GM18508 (cell line): Measurements from ENCODE around the gene DHRS7C.

Experiments used
- ATAC-seq: cut with Tn5 transposase; IDR thresholded peaks from one replicate; pipeline ENCODE4 v1.9.1; 2021; ENCODE audit warnings: moderate number of reproducible peaks; ENCODE audit not compliant: insufficient read depth, unreplicated experiment

The DHRS7C gene

GRCh38 chr17:9767432-9767991, 23.9 kb downstream of the DHRS7C start:
- no peak for ATAC-seq

GRCh38 chr17:9766970-9767369, 24.4 kb downstream of the DHRS7C start:
- ATAC-seq: no peak

- ATAC-seq: no peak
These were observed 26.1 kb downstream of the DHRS7C start for GRCh38 chr17:9765322-9765721.

DNA sequence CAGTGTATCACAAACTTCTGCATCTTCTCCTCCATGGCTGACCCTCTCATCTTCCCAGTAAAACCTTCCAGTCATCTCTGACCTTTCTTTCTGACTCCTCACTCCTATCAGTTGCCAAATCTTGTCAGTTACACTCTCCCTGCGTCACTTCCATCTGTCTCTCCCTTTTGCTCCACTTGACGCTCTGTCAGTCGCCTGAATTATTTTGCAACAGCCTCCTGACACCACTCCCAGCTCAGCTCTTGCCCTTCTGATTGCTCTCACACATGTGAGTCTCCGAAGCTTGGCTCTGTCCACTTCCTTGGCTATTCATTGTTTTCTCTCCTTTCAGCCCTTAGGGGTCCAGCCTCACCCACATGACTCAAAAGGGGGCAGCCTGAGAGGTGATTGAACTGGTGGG, 27.7 kb downstream of the DHRS7C start:
- ATAC-seq: no peak

- no peak for ATAC-seq
These were observed 31.1 kb downstream of the DHRS7C start for GRCh38 chr17:9760266-9760665.

DNA sequence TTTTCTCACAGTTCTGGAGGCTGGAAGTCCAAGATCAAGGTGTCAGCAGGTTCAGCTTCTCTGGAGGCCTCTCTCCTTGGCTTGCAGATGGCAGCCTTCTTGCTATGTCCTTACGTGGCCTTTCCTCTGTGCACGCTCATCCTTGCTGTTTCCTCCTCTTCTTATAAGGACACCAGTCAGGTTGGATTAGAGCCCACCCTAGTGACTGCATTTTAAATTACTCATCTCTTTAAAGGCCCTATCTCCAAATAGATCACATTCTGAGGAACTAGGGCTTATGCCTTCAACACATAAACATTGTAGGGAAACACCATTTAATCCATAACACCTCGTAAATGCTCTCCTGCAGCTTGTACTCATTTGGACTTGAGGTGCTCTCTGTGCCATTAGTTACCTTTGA, 36.3 kb downstream of the DHRS7C start:
- ATAC-seq: no peak

GRCh38 chr17:9750524-9750923, 40.9 kb downstream of the DHRS7C start:
- ATAC-seq: no peak

- ATAC-seq: no peak
These were observed 61.5 kb downstream of the DHRS7C start for GRCh38 chr17:9729735-9730420.

DNA sequence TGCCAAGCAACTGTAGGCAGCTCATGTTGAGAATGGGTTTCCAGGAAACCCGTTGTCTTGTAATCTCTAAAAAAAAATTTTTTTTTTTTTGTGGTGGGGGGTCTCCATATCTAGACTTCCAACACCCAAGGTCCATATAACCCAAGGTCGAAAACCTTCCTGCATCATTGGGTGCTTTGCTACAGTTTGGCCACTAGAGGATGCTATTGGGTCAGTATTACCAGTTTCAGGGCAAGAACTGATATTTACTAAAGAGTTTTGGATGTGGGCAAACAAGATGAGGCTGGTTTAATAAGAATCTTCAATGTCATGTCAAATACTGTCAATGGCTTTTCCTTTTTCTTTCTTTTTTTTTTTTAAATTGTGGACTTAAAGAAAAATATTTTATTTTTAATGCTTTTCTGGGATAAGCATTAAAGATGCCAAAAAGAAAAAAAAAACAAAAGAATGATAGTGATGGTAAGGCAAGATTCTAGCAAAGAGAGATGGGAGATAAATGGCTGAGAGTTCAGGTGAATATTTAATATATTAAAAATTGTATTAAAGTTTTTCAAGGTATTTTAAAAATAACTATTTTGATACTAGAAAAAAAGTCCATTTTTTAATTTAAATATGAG, 62.2 kb downstream of the DHRS7C start:
- ATAC-seq: no peak

- ATAC-seq: no peak
These were observed 62.8 kb downstream of the DHRS7C start for GRCh38 chr17:9728564-9728963.

DNA sequence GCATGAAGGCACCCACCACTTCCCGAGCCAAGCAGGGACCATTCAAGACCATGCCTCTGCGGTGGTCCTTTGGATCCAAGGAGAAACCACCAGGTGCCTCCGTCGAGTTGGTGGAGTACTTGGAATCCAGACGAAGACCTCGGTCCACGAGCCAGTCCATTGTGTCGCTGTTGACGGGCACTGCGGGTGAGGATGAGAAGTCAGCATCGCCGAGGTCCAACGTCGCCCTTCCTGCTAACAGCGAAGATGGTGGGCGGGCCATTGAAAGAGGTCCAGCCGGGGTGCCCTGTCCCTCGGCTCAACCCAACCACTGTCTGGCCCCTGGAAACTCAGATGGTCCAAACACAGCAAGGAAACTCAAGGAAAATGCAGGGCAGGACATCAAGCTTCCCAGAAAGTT, 63.4 kb downstream of the DHRS7C start:
- no peak for ATAC-seq

DNA sequence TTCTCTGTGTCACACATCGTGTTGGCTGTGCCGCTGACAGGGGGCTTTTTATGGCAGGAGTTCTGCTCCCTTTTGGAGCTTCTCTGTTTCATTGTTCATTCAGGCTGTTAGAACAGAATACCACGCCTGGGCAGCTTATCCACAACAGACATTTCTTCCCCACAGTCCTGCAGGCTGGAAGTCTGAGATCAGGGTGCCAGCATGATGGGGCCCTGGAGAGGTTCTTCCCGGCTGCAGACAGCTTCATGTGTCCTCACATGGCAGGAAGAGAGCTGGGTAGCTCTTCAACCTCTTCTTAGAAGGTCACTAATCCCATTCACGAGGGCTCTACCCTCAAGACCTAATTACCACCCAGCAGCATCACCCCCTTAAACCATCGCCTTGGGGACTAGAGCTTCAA, 65.1 kb downstream of the DHRS7C start:
- ATAC-seq: no peak

DNA sequence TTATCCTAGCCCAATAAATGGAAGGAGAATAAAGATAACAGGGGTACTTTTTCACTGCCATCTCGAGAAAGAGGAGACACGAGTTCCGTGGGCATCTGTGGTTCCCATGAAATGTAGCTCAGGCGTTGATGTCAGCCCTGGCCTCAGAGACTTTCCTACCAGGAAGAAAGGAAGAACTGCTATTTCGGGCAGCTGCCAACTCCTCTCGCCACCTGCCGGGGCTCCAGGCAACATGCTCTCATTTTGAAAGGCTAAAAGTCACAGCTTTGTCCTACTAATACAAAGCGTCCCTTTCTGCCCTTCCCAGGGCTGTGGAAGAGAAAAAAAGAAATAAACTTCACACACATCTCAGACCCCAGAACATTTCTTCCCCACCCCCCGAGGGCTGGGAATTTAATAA, 65.8 kb downstream of the DHRS7C start:
- no peak for ATAC-seq
